Keratinocyte (primary cell): ENCODE measurements around the gene MICAL3. TPM values are rescaled to one million over a fixed set of nuclear protein-coding genes. Genes with fewer than 3 reads are reported as not detected.

Source experiments
- DNase-seq: peaks from one replicate; pipeline ENCODE4 v3.0.0-alpha.2; 2011; ENCODE audit warnings: low read depth, missing footprints, low spot score
- FAIRE-seq: peaks from 2 replicates; lab custom pipeline; 2011; peaks lifted over from hg19 to GRCh38; lab: Jason Lieb, UNC
- H2AFZ ChIP-seq: 2 replicates; pipeline ENCODE4 v1.6.0; 2012; ENCODE audit warnings: low read length, control low read depth, inconsistent platforms; ENCODE audit not compliant: control insufficient read depth
- H3K27ac ChIP-seq: 2 replicates; pipeline ENCODE4 v1.5.1; 2011; ENCODE audit warnings: low read length; ENCODE audit not compliant: control insufficient read depth, insufficient read depth
- H3K27me3 ChIP-seq: 3 replicates; pipeline ENCODE4 v1.6.0; 2011; ENCODE audit warnings: low read length; ENCODE audit not compliant: control insufficient read depth, insufficient read depth; ENCODE audit errors: extremely low read depth
- H3K36me3 ChIP-seq, 2 experiments: 2 replicates in 1 of 2; 3 replicates in 1 of 2; pipeline ENCODE4 v1.5.1; 2011; ENCODE audit warnings: low read length in 2 of 2, mild to moderate bottlenecking in 1 of 2; ENCODE audit not compliant: control insufficient read depth in 2 of 2, insufficient read depth in 2 of 2; ENCODE audit errors: extremely low read depth in 1 of 2
- H3K4me1 ChIP-seq: 3 replicates; pipeline ENCODE4 v1.5.1; 2011; ENCODE audit warnings: low read length; ENCODE audit not compliant: control insufficient read depth, insufficient read depth; ENCODE audit errors: extremely low read depth
- H3K4me2 ChIP-seq: 3 replicates; pipeline ENCODE4 v1.6.0; 2011; ENCODE audit warnings: low read depth, low read length; ENCODE audit not compliant: control insufficient read depth, insufficient read depth; ENCODE audit errors: extremely low read depth
- H3K4me3 ChIP-seq, 3 experiments: fragments of 200-600 bp in 1 of 3; sonication (generic) in 1 of 3; 2 replicates in 2 of 3; 3 replicates in 1 of 3; pipeline ENCODE4 v1.5.1; 2011 to 2016; ENCODE audit warnings: low read length in 3 of 3, mild to moderate bottlenecking in 3 of 3, control low read depth in 2 of 3, inconsistent platforms in 1 of 3, low read depth in 1 of 3, mixed read lengths in 1 of 3, mixed run types in 1 of 3, moderate library complexity in 1 of 3; ENCODE audit not compliant: control insufficient read depth in 2 of 3, insufficient read depth in 2 of 3; ENCODE audit errors: extremely low read depth in 1 of 3
- H3K79me2 ChIP-seq: 2 replicates; pipeline ENCODE4 v1.6.0; 2012; ENCODE audit warnings: low read length; ENCODE audit not compliant: control insufficient read depth, insufficient read depth
- H3K9ac ChIP-seq: 3 replicates; pipeline ENCODE4 v1.6.0; 2011; ENCODE audit warnings: low read length; ENCODE audit not compliant: control insufficient read depth, insufficient read depth; ENCODE audit errors: extremely low read depth
- H3K9me1 ChIP-seq: 3 replicates; pipeline ENCODE4 v1.6.0; 2011; ENCODE audit warnings: low read length; ENCODE audit not compliant: control insufficient read depth, insufficient read depth; ENCODE audit errors: extremely low read depth
- H3K9me3 ChIP-seq: 2 replicates; pipeline ENCODE4 v1.5.1; 2012; ENCODE audit warnings: low read depth, low read length; ENCODE audit not compliant: control insufficient read depth
- H4K20me1 ChIP-seq: 3 replicates; pipeline ENCODE4 v1.6.0; 2011; ENCODE audit warnings: low read length; ENCODE audit not compliant: control insufficient read depth, insufficient read depth; ENCODE audit errors: extremely low read depth
- EZH2 ChIP-seq: IDR thresholded peaks from one replicate; pipeline ENCODE4 v1.6.1; 2012; ENCODE audit warnings: inconsistent platforms, mild to moderate bottlenecking, low read length, moderate library complexity
- dilution Hi-C: fragments of 300-500 bp; cut with MboI; formaldehyde crosslinking; loops from one replicate; pipeline ENCODE4 v1.7.0; 2020; ENCODE audit warnings: low sequenced_read_pairs; ENCODE audit not compliant: extremely low pct_ligation_motif_present
- polyA plus RNA-seq, 5 experiments: library from polyadenylated mRNA; depleted of rRNA in 3 of 5; stranded (reverse) in 3 of 5; stranded (forward) in 1 of 5; unstranded in 1 of 5; fragments of >200 nt; gene quantifications; 1 replicate in 1 of 5; 2 replicates in 3 of 5; 3 replicates in 1 of 5; pipeline versions ENCODE4 v1.2.1 to v1.2.3, GENCODE V29; 2011 to 2012; ENCODE audit warnings: missing spikeins in 2 of 5, low read depth in 1 of 5, low replicate concordance in 1 of 5
- TF ChIP-seq, protein P1 (sequence below), 3 experiments: IDR thresholded peaks in 1 of 3; conservative IDR thresholded peaks in 1 of 3; optimal IDR thresholded peaks in 1 of 3; 2 replicates in 2 of 3; 3 replicates in 1 of 3; pipeline versions ENCODE3 to v1.5.1; 2011; ENCODE audit warnings: low read length in 3 of 3, mild to moderate bottlenecking in 3 of 3, moderate library complexity in 2 of 3, control low read depth in 1 of 3, inconsistent platforms in 1 of 3; ENCODE audit not compliant: insufficient read depth in 2 of 3; ENCODE audit errors: extremely low read depth in 1 of 3

MICAL3 gene
- polyA plus RNA-seq, 1 donor (not counting 4 experiments of a cell fraction or from before 2014, with no cell fraction given): 27.9 TPM

DNA sequence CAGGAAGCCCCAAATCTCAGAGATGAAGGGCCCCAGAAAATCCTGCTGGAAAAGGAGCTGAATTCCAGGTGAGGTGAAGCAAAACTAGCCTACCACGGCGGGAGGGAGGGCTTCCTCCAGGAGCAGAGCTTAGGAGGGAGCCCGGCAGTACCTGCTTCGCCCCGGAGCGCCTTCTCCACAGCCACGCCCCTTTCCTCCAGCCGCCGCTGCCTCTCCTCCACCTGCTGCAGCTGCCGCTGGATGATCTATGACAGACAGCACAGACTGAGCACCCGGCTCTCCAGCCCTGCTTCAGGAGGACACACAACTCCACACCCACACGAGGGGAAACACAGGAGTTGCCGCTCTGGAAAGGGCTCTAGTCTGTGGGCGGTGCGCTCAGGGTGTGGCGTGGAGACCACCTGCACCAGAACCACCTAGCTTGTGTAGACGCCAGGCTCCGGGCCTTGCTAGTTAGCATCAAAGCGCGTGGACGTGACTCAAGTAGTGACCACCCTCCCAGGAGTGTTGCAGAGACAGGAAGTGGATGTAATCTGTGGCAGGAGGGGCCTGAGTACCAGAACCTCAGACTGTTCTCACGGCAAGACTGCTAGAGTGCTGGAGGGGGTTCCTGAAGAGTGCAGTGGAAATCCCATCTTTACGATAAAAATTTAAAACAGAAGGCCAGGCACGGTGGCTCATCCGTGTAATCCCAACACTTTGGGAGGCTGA, 215.5 kb downstream of the MICAL3 start:
- Histone ChIP-seq H3K27ac (no peak overlapping the region), H3K4me1 (peaks cover 9% of the 10 kb centered on the region), H2AFZ (no peak overlapping the region), H3K9me1 (peaks cover 2% of the 10 kb centered on the region), H3K4me3 (no peak overlapping the region), H4K20me1 (no peaks in the 10 kb centered on the region), H3K79me2 (no peaks in the 10 kb centered on the region), H3K36me3 (peaks cover 29 to 47% of the 10 kb centered on the region in 2 experiments), H3K27me3 (no peaks in the 10 kb centered on the region), H3K9me3 (no peaks in the 10 kb centered on the region), H3K9ac (no peak overlapping the region), H3K4me2 (no peak overlapping the region)
- dilution Hi-C loops: no loop called here
- DNase-seq (no peak), FAIRE-seq (no peak)
- TF ChIP-seq, protein P1, sequence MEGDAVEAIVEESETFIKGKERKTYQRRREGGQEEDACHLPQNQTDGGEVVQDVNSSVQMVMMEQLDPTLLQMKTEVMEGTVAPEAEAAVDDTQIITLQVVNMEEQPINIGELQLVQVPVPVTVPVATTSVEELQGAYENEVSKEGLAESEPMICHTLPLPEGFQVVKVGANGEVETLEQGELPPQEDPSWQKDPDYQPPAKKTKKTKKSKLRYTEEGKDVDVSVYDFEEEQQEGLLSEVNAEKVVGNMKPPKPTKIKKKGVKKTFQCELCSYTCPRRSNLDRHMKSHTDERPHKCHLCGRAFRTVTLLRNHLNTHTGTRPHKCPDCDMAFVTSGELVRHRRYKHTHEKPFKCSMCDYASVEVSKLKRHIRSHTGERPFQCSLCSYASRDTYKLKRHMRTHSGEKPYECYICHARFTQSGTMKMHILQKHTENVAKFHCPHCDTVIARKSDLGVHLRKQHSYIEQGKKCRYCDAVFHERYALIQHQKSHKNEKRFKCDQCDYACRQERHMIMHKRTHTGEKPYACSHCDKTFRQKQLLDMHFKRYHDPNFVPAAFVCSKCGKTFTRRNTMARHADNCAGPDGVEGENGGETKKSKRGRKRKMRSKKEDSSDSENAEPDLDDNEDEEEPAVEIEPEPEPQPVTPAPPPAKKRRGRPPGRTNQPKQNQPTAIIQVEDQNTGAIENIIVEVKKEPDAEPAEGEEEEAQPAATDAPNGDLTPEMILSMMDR (optimal IDR thresholded peaks at IDR 0.05 in 1 of 3, IDR thresholded peaks at IDR 0.05 in 1 of 3, conservative IDR thresholded peaks at IDR 0.05 in 1 of 3; ENCODE audit: extremely low read depth in 1 of 3, insufficient read depth in 2 of 3, low read length in 3 of 3): no peak
- TF ChIP-seq EZH2: no peak

DNA sequence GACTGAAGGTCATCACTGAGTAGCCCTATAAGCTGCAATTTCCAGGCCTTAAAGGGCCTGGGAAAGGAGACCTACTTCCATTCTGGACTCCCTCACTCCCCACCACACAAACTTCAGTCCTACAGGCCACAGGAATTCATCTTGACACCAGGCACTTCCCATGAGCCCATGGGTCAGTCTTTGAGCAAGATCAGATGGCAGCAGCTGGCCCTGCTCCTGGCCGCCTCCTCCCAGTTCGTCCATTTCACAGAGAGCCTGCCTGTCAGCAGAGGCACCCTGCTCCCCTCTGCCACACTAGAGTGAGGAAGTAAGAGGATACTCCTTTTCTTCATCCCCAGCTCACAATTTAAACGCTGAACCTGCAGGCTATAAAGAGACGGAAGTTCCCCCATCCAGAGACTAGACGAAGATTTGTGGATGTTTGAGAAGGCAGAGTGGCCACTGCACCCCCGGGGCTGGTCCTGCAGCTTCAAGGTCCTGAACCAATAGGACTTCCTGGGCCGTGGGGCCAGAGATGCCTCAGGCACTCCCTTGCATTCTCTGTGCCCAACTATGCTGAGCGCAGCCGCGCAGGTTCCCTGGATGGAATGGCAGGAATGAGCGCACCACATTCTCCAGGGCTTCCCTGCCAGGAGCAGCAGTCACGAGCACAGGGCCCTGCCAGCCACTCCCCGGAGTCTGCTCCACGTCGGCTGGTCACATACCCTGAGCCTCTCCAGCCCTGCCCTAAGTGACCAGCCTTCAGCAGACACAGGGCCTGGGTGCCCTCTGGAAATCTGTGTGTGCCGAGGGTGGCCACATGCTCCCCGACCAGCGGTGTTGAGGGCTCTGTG, 216.6 kb downstream of the MICAL3 start:
- TF ChIP-seq EZH2: no peak
- TF ChIP-seq, protein P1 (optimal IDR thresholded peaks at IDR 0.05 in 1 of 3, IDR thresholded peaks at IDR 0.05 in 1 of 3, conservative IDR thresholded peaks at IDR 0.05 in 1 of 3; ENCODE audit: extremely low read depth in 1 of 3, insufficient read depth in 2 of 3, low read length in 3 of 3): no peak
- no peak overlapping the region for H3K4me2 ChIP-seq
- DNase-seq (no peak), FAIRE-seq (no peak)
- no peaks in the 10 kb centered on the region for H3K9me3 ChIP-seq
- no peaks in the 10 kb centered on the region for H3K79me2 ChIP-seq
- no peak overlapping the region for H3K4me3 ChIP-seq
- H3K9ac ChIP-seq: no peak overlapping the region
- peaks cover 2% of the 10 kb centered on the region for H3K9me1 ChIP-seq
- no peak overlapping the region for H2AFZ ChIP-seq
- no peak overlapping the region for H3K27ac ChIP-seq
- H3K27me3 ChIP-seq: no peaks in the 10 kb centered on the region
- no peaks in the 10 kb centered on the region for H4K20me1 ChIP-seq
- H3K4me1 ChIP-seq: peaks cover 17% of the 10 kb centered on the region
- H3K36me3 ChIP-seq: peaks cover 29 to 40% of the 10 kb centered on the region in 2 experiments
- dilution Hi-C loops: no loop called here
